NCI-H345 treated with DMSO at 0.1 percent for 48 hours (cell line): ENCODE measurements around the gene ASXL2.
"Not testable (repeated sequence)": the region's sequence is repeated elsewhere in the genome, so short reads cannot be mapped to it uniquely, and the experiment has no call there.

ENCODE experiments used
- DNase-seq: peaks from one replicate; lab custom pipeline; 2025; ENCODE audit not compliant: unreplicated experiment; lab: John Stamatoyannopoulos, UW

Gene ASXL2

GRCh38 chr2:25838152-25838756 is 40.0 kb downstream of the ASXL2 start:
- DNase-seq, result no peak

- DNase-seq, result no peak
Observed at GRCh38 chr2:25835906-25836305, 42.4 kb downstream of the ASXL2 start.

GRCh38 chr2:25833566-25833965 is 44.7 kb downstream of the ASXL2 start:
- DNase-seq, result no peak

- no peak for DNase-seq
Observed at GRCh38 chr2:25832897-25833296, 45.4 kb downstream of the ASXL2 start.

GRCh38 chr2:25831746-25832449 is 46.4 kb downstream of the ASXL2 start:
- no peak for DNase-seq

- DNase-seq, result no peak
Observed at GRCh38 chr2:25829828-25830227, 48.5 kb downstream of the ASXL2 start.

- DNase-seq, result no peak
Observed at GRCh38 chr2:25829377-25829704, 48.9 kb downstream of the ASXL2 start.

GRCh38 chr2:25828532-25829376 is 49.5 kb downstream of the ASXL2 start:
- DNase-seq, result not testable (repeated sequence)

GRCh38 chr2:25825238-25825637 is 53.0 kb downstream of the ASXL2 start:
- no peak for DNase-seq

GRCh38 chr2:25824718-25825117 is 53.6 kb downstream of the ASXL2 start:
- no peak for DNase-seq

- no peak for DNase-seq
Observed at GRCh38 chr2:25824216-25824615, 54.1 kb downstream of the ASXL2 start.

GRCh38 chr2:25822190-25823117 is 55.8 kb downstream of the ASXL2 start:
- no peak for DNase-seq

- DNase-seq, result no peak
Observed at GRCh38 chr2:25821225-25822056, 56.8 kb downstream of the ASXL2 start.

GRCh38 chr2:25819597-25820039 is 58.7 kb downstream of the ASXL2 start:
- DNase-seq, result no peak

GRCh38 chr2:25817630-25818029 is 60.7 kb downstream of the ASXL2 start:
- no peak for DNase-seq

- DNase-seq, result no peak
Observed at GRCh38 chr2:25817006-25817405, 61.3 kb downstream of the ASXL2 start.

GRCh38 chr2:25816249-25816648 is 62.0 kb downstream of the ASXL2 start:
- DNase-seq, result no peak

GRCh38 chr2:25814681-25815080 is 63.6 kb downstream of the ASXL2 start:
- no peak for DNase-seq

- DNase-seq, result no peak
Observed at GRCh38 chr2:25810428-25810827, 67.9 kb downstream of the ASXL2 start.

GRCh38 chr2:25809646-25810045 is 68.6 kb downstream of the ASXL2 start:
- no peak for DNase-seq
